Neutrophil (primary cell): ENCODE data around the gene ZNF284.
"Not testable (repeated sequence)": the region's sequence is repeated elsewhere in the genome, so short reads cannot be mapped to it uniquely, and the experiment has no call there.

Experiments used
- H3K27ac ChIP-seq: fragments of 200-600 bp; sonication (generic); 2 replicates; pipeline ENCODE4 v1.5.1; 2016; ENCODE audit warnings: mild to moderate bottlenecking, moderate library complexity
- H3K27me3 ChIP-seq: fragments of 200-600 bp; sonication (generic); 2 replicates; pipeline ENCODE4 v1.6.0; 2016; ENCODE audit warnings: mild to moderate bottlenecking
- H3K36me3 ChIP-seq: fragments of 200-600 bp; sonication (generic); 2 replicates; pipeline ENCODE4 v1.5.1; 2017
- H3K4me1 ChIP-seq, 2 experiments: fragments of 200-600 bp in 1 of 2; sonication (generic) in 1 of 2; 1 replicate in 1 of 2; 2 replicates in 1 of 2; pipeline versions ENCODE4 v1.5.1 to v1.6.1; 2013 to 2016; ENCODE audit warnings: low read depth in 1 of 2, low read length in 1 of 2, mild to moderate bottlenecking in 1 of 2, moderate library complexity in 1 of 2; ENCODE audit not compliant: control insufficient read depth in 1 of 2, insufficient read depth in 1 of 2
- H3K4me3 ChIP-seq, 2 experiments: fragments of 200-600 bp in 1 of 2; sonication (generic) in 1 of 2; 1 replicate in 1 of 2; 2 replicates in 1 of 2; pipeline ENCODE4 v1.5.1; 2013 to 2016; ENCODE audit warnings: low read depth in 1 of 2, low read length in 1 of 2, mild to moderate bottlenecking in 1 of 2, moderate library complexity in 1 of 2
- H3K9me3 ChIP-seq: fragments of 200-600 bp; sonication (generic); 2 replicates; pipeline ENCODE4 v1.5.1; 2016
- CTCF ChIP-seq: fragments of 200-600 bp; sonication (generic); IDR thresholded peaks from 2 replicates; pipeline ENCODE4 v1.5.1; 2016; ENCODE audit warnings: antibody characterized with exemption

ZNF284 gene

GRCh38 chr19:44112802-44113137, 40.8 kb downstream of the ZNF284 start:
- peaks cover 11% of the 10 kb centered on the region for H3K36me3 ChIP-seq
- peaks cover 16 to 18% of the 10 kb centered on the region in 2 experiments for H3K4me1 ChIP-seq
- H3K27me3 ChIP-seq = no peaks in the 10 kb centered on the region
- peak overlapping the region; percentile 69 to 76 for H3K4me3 ChIP-seq
- peaks cover 8% of the 10 kb centered on the region for H3K9me3 ChIP-seq
- TF ChIP-seq CTCF = no peak
- peak overlapping the region; percentile 36 for H3K27ac ChIP-seq

- H3K36me3 ChIP-seq = peaks cover 16% of the 10 kb centered on the region
- peaks cover 16 to 18% of the 10 kb centered on the region in 2 experiments for H3K4me1 ChIP-seq
- H3K9me3 ChIP-seq = peaks cover 3% of the 10 kb centered on the region
- no peak for TF ChIP-seq CTCF
- H3K27me3 ChIP-seq = no peaks in the 10 kb centered on the region
- peak within 1 kb of the TSS; percentile 69 to 76 for H3K4me3 ChIP-seq
- peak within 1 kb of the TSS; percentile 36 for H3K27ac ChIP-seq
Observed at GRCh38 chr19:44113138-44113783, 41.3 kb downstream of the ZNF284 start, which contains the start of gene ZNF225. TSS of gene ZNF225 (plus strand) at chr19:44113399. CDS start at chr19:44115828, 2,429 bp downstream.

- H3K36me3 ChIP-seq = peaks cover 22% of the 10 kb centered on the region
- H3K27ac ChIP-seq = peak overlapping the region; percentile 36
- H3K27me3 ChIP-seq = no peaks in the 10 kb centered on the region
- TF ChIP-seq CTCF = no peak
- H3K9me3 ChIP-seq = no peaks in the 10 kb centered on the region
- H3K4me1 ChIP-seq = peaks cover 16 to 18% of the 10 kb centered on the region in 2 experiments
- peak overlapping the region; percentile 69 to 76 for H3K4me3 ChIP-seq
Observed at GRCh38 chr19:44113784-44114390, 41.9 kb downstream of the ZNF284 start.

- H3K4me3 ChIP-seq, H3K4me1 ChIP-seq, H3K9me3 ChIP-seq, H3K27ac ChIP-seq, H3K27me3 ChIP-seq: not testable (repeated sequence)
- peaks cover 38% of the 10 kb centered on the region for H3K36me3 ChIP-seq
Observed at GRCh38 chr19:44121162-44121561, 49.2 kb downstream of the ZNF284 start.

GRCh38 chr19:44131955-44132354, 60.0 kb downstream of the ZNF284 start:
- Histone ChIP-seq H3K27me3 (no peaks in the 10 kb centered on the region), H3K4me3 (no peak overlapping the region), H3K36me3 (peaks cover 20% of the 10 kb centered on the region), H3K27ac (no peak overlapping the region), H3K4me1 (no peaks in the 10 kb centered on the region), H3K9me3 (peaks cover 19% of the 10 kb centered on the region)
- TF ChIP-seq CTCF = no peak
